Prostate gland (tissue), 2 donors: ENCODE measurements around the gene ST7.

Experiments
- POLR2A ChIP-seq: fragments of 450-650 bp; IDR thresholded peaks from one replicate; pipeline ENCODE4 v1.6.1; 2016; ENCODE audit warnings: antibody characterized with exemption, mild to moderate bottlenecking
- POLR2AphosphoS5 ChIP-seq: sonication (generic); formaldehyde crosslinking; IDR thresholded peaks from one replicate; pipeline ENCODE4 v1.6.1; 2017; ENCODE audit warnings: antibody characterized with exemption
- TF ChIP-seq, protein P1 (sequence below), 4 experiments: fragments of 200-600 bp in 2 of 4; fragments of 450-650 bp in 2 of 4; sonication (generic) in 2 of 4; IDR thresholded peaks; 1 replicate in 3 of 4; 2 replicates in 1 of 4; pipeline ENCODE4 v1.5.1; 2016 to 2019; ENCODE audit warnings: antibody characterized with exemption in 4 of 4, mild to moderate bottlenecking in 2 of 4, moderate library complexity in 2 of 4

DNA sequence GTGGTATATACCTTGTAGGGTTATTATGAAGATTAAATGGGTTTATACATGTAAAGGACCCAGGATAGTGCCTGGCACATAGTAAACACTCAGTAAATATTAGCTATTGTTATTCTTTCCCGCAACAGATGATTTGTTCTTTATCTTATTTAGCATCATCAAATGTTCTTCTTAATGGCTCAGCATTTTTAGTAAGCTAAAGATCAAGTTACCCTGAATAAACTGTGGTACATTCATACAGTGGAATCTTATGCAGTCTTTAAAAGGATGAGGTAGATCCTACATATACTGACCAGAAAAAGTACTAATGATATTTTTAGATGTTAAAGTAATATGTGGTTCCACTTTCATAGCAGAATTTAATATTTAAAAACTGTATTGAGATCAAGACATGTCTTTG, 65.4 kb downstream of the ST7 start:
- TF ChIP-seq, protein P1, sequence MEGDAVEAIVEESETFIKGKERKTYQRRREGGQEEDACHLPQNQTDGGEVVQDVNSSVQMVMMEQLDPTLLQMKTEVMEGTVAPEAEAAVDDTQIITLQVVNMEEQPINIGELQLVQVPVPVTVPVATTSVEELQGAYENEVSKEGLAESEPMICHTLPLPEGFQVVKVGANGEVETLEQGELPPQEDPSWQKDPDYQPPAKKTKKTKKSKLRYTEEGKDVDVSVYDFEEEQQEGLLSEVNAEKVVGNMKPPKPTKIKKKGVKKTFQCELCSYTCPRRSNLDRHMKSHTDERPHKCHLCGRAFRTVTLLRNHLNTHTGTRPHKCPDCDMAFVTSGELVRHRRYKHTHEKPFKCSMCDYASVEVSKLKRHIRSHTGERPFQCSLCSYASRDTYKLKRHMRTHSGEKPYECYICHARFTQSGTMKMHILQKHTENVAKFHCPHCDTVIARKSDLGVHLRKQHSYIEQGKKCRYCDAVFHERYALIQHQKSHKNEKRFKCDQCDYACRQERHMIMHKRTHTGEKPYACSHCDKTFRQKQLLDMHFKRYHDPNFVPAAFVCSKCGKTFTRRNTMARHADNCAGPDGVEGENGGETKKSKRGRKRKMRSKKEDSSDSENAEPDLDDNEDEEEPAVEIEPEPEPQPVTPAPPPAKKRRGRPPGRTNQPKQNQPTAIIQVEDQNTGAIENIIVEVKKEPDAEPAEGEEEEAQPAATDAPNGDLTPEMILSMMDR (IDR thresholded peaks at IDR 0.05): no peak
- TF ChIP-seq POLR2AphosphoS5 (no peak), POLR2A (no peak)
